Ovary (tissue), 9 donors: Measurements from ENCODE around the gene SLC25A25. TPM values are rescaled to one million over a fixed set of nuclear protein-coding genes. Genes with fewer than 3 reads are reported as not detected.
A peak's percentile ranks its signal among the peaks of the same experiment; 100 is the strongest.
"Not testable (repeated sequence)": the region's sequence is repeated elsewhere in the genome, so short reads cannot be mapped to it uniquely, and the experiment has no call there.

Experiments
- DNase-seq, 5 donors: peaks; one replicate each; pipeline ENCODE4 v3.0.0-alpha.2; 2019 to 2020
- H3K27ac ChIP-seq, 2 donors: fragments of 200-600 bp; one replicate each; pipeline versions ENCODE4 v1.5.1 to v1.8.0; 2019 to 2022
- H3K27me3 ChIP-seq: fragments of 200-600 bp; one replicate; pipeline ENCODE4 v1.8.0; 2022
- H3K36me3 ChIP-seq: fragments of 200-600 bp; sonication (generic); one replicate; pipeline ENCODE4 v1.5.1; 2019
- H3K4me1 ChIP-seq: one replicate; pipeline ENCODE4 v1.8.1; 2013; ENCODE audit warnings: mild to moderate bottlenecking, moderate library complexity; ENCODE audit not compliant: insufficient read depth
- H3K4me3 ChIP-seq: fragments of 200-600 bp; sonication (generic); one replicate; pipeline ENCODE4 v1.5.1; 2017
- H3K9me3 ChIP-seq, 2 donors: fragments of 200-600 bp in 1 of 2; sonication (generic) in 1 of 2; one replicate each; pipeline versions ENCODE4 v1.5.1 to v1.8.1; 2013 to 2019; ENCODE audit warnings: mild to moderate bottlenecking in 1 of 2, moderate library complexity in 1 of 2
- CTCF ChIP-seq, 3 donors: fragments of 450-650 bp in 2 of 3; fragments of 200-600 bp in 1 of 3; IDR thresholded peaks; one replicate each; pipeline versions ENCODE4 v1.5.1 to v1.8.0; 2016 to 2022; ENCODE audit warnings: antibody characterized with exemption in 3 of 3, mild to moderate bottlenecking in 1 of 3
- EP300 ChIP-seq: sonication (generic); formaldehyde crosslinking; IDR thresholded peaks from one replicate; pipeline ENCODE4 v1.6.1; 2017; ENCODE audit warnings: antibody characterized with exemption
- POLR2A ChIP-seq: fragments of 450-650 bp; IDR thresholded peaks from one replicate; pipeline ENCODE4 v1.6.1; 2017; ENCODE audit warnings: antibody characterized with exemption, mild to moderate bottlenecking, moderate library complexity
- WGBS, 3 donors: extraction: QIAGEN DNeasy Blood & Tissue Kit in 1 of 3; methylation state at CpG; one replicate each; pipeline versions ENCODE4 v1.1.5 to v1.1.7; 2013 to 2017; 5-methylcytosine and 5-hydroxymethylcytosine counted together
- intact Hi-C, 4 donors: fragments of 100-400 bp; cut with DNase I; formaldehyde crosslinking; loops; one replicate each; pipeline versions ENCODE4 v1.11.0 to v1.15.1; 2022 to 2023
- polyA plus RNA-seq, 2 donors: library from polyadenylated mRNA; stranded (reverse); fragments of 200-250 nt in 1 of 2; fragments of 350-450 nt in 1 of 2; fragmentation: Illumina TruSeq in 1 of 2; extraction: RNeasy Lipid Tissue Mini Kit (QIAGEN cat#74804) in 1 of 2; gene quantifications; one replicate each; pipeline ENCODE4 v1.2.3, GENCODE V29; 2013 to 2014
- total RNA-seq, 7 donors: library from RNA; depleted of rRNA in 2 of 7; stranded (reverse); fragments of >200 nt in 2 of 7; fragmentation: NEBNext Ultra II Directional in 3 of 7; extraction: Animal tissue kit (Norgen Biotek cat#: 25700) in 3 of 7; gene quantifications; one replicate each; pipeline versions ENCODE4 v1.1.0 to v1.2.4, GENCODE V29; 2016 to 2023
- donor health status: DM: no; HTN: no; CAD: no; lungs with moderate emphysema.
- donor health status: DM: no; HTN: no; CAD: no.
- donor health status: Bipolar disorder and iron deficiency.
- donor health status: DM: yes; HTN: yes; CAD: no.
- donor health status: DM: no; HTN: no; CAD: no.
- donor health status: DM: yes; HTN: yes; CAD: no.

The SLC25A25 gene
- total and polyA plus RNA-seq, 9 donors: 23.4 to 90.1 (median 39.8) TPM

- H3K4me3 ChIP-seq: peak overlapping the region; percentile 88
- no peaks in the 10 kb centered on the region for H3K27me3 ChIP-seq
- no peaks in the 10 kb centered on the region for H3K36me3 ChIP-seq
- H3K9me3 ChIP-seq: no peaks in the 10 kb centered on the region
- TF ChIP-seq CTCF (IDR thresholded peaks at IDR 0.05): no peak
- TF ChIP-seq EP300: no peak
- TF ChIP-seq POLR2A: no peak
- peak overlapping the region; percentile 91 to 96 for H3K27ac ChIP-seq
- intact Hi-C loops: no loop called here
- peaks cover 18% of the 10 kb centered on the region for H3K4me1 ChIP-seq
- DNase-seq: peak; percentile 47 to 64 (median 61)
- 0 to 2% (median 1%) methylated on average over 28 to 50 of the region's 50 CpGs for WGBS, 3 donors
Measured at GRCh38 chr9:128068386-128069205, 564 bp downstream of the SLC25A25 start.

- Histone ChIP-seq H3K27ac (peak overlapping the region in 1 of 2 donors; percentile 71), H3K9me3 (no peaks in the 10 kb centered on the region), H3K36me3 (no peaks in the 10 kb centered on the region), H3K4me3 (no peak overlapping the region), H3K4me1 (peaks cover 19% of the 10 kb centered on the region), H3K27me3 (no peaks in the 10 kb centered on the region)
- 15 to 24% (median 23%) methylated on average over 7 of the region's 7 CpGs for WGBS, 3 donors
- intact Hi-C loops: no loop called here
- TF ChIP-seq CTCF (IDR thresholded peaks at IDR 0.05): no peak
- DNase-seq: no peak
Measured at GRCh38 chr9:128070874-128071273, 2.8 kb downstream of the SLC25A25 start.

- H3K9me3 ChIP-seq, H3K27me3 ChIP-seq, H3K4me3 ChIP-seq, intact Hi-C loops, H3K36me3 ChIP-seq, DNase-seq: not testable (repeated sequence)
- WGBS, 3 donors: 51 to 64% (median 57%) methylated on average over 12 of the region's 12 CpGs
- Histone ChIP-seq H3K4me1 (peaks cover 16% of the 10 kb centered on the region), H3K27ac (peak overlapping the region; percentile 47 to 71)
Measured at GRCh38 chr9:128071475-128071874, 3.4 kb downstream of the SLC25A25 start.

GRCh38 chr9:128072144-128073021, 4.4 kb downstream of the SLC25A25 start:
- intact Hi-C loops: no loop called here
- Histone ChIP-seq H3K27me3 (no peaks in the 10 kb centered on the region), H3K4me3 (peak overlapping the region; percentile 6), H3K27ac (peak overlapping the region; percentile 47 to 71), H3K9me3 (no peaks in the 10 kb centered on the region), H3K4me1 (peaks cover 13% of the 10 kb centered on the region), H3K36me3 (no peaks in the 10 kb centered on the region)
- 3 to 5% (median 5%) methylated on average over 5 of the region's 5 CpGs for WGBS, 3 donors
- peak; percentile 76 to 91 (median 83) for DNase-seq
- TF ChIP-seq EP300 (no peak), CTCF (IDR thresholded peaks at IDR 0.05) (no peak), POLR2A (no peak)
